PFSK-1 (cell line): Measurements from ENCODE around the gene MYO1E.

Experiments used
- FOXP2 ChIP-seq: optimal IDR thresholded peaks from 2 replicates; pipeline ENCODE3; 2011; ENCODE audit warnings: borderline replicate concordance, control low read depth, inconsistent platforms; ENCODE audit not compliant: insufficient read depth; ENCODE audit errors: extremely low read length, extremely low read depth
- POLR2AphosphoS5 ChIP-seq: IDR thresholded peaks from 2 replicates; pipeline ENCODE4 v1.6.1; 2012; ENCODE audit warnings: low read depth, mild to moderate bottlenecking, control low read depth, low read length, moderate library complexity
- SIN3A ChIP-seq: IDR thresholded peaks from 2 replicates; pipeline ENCODE4 v1.6.1; 2012; ENCODE audit warnings: mild to moderate bottlenecking, low read length, moderate library complexity, borderline replicate concordance; ENCODE audit not compliant: insufficient read depth
- TAF1 ChIP-seq: IDR thresholded peaks from 2 replicates; pipeline ENCODE4 v1.6.1; 2012; ENCODE audit warnings: low read length, control low read depth, borderline replicate concordance; ENCODE audit not compliant: insufficient read depth
- TF ChIP-seq, protein P1 (sequence below), 2 experiments: IDR thresholded peaks; 2 replicates each; pipeline versions ENCODE4 v1.6.1 to v1.8.0; 2011 to 2012; ENCODE audit warnings: low read depth in 2 of 2, low read length in 2 of 2, control low read depth in 1 of 2, inconsistent platforms in 1 of 2, mild to moderate bottlenecking in 1 of 2, moderate library complexity in 1 of 2; ENCODE audit not compliant: insufficient read depth in 1 of 2

The MYO1E gene

DNA sequence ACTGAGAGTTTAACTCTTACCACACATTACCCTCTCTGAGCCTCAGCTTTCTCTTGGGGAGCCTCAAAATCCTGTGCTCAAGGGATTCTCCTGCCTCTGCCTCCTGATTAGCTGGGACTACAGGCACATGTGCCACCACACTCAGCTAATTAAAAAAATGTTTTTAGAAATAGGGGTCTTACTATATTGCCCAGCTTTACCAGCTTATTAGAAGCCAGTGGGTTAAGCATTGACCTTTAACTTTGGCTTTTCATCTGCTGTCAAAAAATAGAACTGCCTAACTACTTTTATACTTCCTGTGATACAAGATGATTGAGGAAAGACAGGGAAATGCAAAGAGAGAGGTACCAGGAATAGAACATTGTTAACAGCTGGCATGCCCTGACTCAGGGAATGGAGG lies 27.3 kb downstream of the MYO1E start:
- TF ChIP-seq, protein P1, sequence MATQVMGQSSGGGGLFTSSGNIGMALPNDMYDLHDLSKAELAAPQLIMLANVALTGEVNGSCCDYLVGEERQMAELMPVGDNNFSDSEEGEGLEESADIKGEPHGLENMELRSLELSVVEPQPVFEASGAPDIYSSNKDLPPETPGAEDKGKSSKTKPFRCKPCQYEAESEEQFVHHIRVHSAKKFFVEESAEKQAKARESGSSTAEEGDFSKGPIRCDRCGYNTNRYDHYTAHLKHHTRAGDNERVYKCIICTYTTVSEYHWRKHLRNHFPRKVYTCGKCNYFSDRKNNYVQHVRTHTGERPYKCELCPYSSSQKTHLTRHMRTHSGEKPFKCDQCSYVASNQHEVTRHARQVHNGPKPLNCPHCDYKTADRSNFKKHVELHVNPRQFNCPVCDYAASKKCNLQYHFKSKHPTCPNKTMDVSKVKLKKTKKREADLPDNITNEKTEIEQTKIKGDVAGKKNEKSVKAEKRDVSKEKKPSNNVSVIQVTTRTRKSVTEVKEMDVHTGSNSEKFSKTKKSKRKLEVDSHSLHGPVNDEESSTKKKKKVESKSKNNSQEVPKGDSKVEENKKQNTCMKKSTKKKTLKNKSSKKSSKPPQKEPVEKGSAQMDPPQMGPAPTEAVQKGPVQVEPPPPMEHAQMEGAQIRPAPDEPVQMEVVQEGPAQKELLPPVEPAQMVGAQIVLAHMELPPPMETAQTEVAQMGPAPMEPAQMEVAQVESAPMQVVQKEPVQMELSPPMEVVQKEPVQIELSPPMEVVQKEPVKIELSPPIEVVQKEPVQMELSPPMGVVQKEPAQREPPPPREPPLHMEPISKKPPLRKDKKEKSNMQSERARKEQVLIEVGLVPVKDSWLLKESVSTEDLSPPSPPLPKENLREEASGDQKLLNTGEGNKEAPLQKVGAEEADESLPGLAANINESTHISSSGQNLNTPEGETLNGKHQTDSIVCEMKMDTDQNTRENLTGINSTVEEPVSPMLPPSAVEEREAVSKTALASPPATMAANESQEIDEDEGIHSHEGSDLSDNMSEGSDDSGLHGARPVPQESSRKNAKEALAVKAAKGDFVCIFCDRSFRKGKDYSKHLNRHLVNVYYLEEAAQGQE (IDR thresholded peaks at IDR 0.05; ENCODE audit: insufficient read depth in 1 of 2, low read depth in 2 of 2, low read length in 2 of 2), result no peak
- TF ChIP-seq FOXP2 (no peak), TAF1 (no peak), SIN3A (no peak), POLR2AphosphoS5 (no peak)

DNA sequence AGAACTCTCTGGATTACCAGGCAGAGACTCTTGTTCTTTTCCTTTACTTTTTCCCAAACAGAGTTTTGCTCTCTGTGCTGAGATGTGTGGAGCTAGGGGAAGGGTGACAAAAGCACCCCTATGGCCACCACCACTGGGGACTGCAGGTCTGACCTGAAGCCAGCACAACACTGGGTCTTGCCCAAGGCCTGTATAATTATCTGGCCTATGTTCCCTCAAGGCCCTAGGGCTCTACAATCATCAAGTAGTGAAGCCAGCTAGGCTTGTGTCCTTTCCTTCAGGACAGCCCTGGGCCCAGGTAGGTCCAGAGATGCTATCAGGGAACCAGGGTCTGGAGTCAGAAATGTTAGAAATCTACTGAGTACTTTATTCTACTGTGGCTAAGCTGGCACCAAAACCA lies 28.4 kb downstream of the MYO1E start:
- TF ChIP-seq, protein P1 (IDR thresholded peaks at IDR 0.05; ENCODE audit: insufficient read depth in 1 of 2, low read depth in 2 of 2, low read length in 2 of 2), result no peak
- no peak for TF ChIP-seq FOXP2
- no peak for TF ChIP-seq TAF1
- no peak for TF ChIP-seq SIN3A
- no peak for TF ChIP-seq POLR2AphosphoS5

DNA sequence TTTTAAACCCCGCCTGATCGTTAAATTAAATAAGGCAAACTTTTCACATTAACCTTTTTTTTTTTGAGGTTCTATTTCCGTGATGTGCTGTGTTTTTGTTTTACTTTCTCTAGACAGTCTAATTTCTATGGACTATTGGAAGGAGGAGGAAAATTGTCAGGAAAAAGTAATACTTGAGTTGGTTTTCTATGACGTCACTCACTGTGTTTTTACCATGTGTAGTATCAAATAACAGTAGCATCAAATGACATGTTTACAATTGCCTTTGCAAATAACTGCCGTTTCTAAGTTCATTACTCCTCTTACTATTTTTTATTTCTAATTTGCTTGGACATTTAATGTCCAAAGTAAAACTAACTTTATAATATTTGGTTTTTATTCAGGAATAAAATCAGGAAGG lies 32.3 kb downstream of the MYO1E start:
- TF ChIP-seq, protein P1 (IDR thresholded peaks at IDR 0.05; ENCODE audit: insufficient read depth in 1 of 2, low read depth in 2 of 2, low read length in 2 of 2), result no peak
- TF ChIP-seq FOXP2, result no peak
- no peak for TF ChIP-seq POLR2AphosphoS5
- no peak for TF ChIP-seq TAF1
- TF ChIP-seq SIN3A, result no peak

DNA sequence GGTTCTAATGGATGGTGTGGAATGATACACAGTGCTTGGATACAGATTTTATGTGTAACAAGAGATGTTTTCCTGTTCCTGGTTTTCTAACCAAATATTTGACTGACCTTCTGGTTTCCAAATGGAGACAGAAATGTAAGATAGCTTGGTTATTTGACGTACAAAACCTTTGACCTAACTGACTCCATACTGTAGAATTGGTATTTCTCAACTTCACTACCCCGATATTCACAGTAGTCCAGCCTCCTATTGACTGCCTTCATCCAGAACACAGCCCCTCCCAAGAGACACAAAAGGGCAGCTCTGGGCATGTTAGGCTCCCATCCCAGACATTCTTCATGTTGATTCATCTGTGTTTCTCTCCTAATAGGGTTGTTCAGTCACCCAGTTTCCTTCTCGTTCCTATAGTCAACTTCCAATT lies 33.4 kb downstream of the MYO1E start:
- TF ChIP-seq SIN3A (no peak), POLR2AphosphoS5 (no peak), FOXP2 (no peak), TAF1 (no peak)
- TF ChIP-seq, protein P1 (IDR thresholded peaks at IDR 0.05; ENCODE audit: insufficient read depth in 1 of 2, low read depth in 2 of 2, low read length in 2 of 2), result no peak

DNA sequence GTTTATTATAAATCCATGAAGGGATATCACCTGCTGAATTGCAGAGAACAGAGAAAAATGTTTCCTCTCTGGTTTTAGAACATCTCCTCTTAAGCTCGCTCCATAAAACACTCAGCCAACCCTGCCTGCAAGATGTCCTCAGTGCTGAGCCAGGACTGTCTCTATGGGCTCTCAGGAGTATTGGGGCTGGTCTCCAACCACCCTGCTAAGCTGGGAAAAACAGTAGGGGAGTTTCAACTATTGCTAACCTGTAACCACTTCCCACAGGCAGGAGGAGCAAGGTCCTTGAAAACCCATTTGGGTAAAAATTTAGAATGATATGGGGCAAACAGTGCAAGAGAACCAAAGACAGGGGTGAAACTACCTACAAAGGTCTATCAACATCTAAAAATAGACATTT lies 34.3 kb downstream of the MYO1E start:
- no peak for TF ChIP-seq SIN3A
- TF ChIP-seq FOXP2, result no peak
- no peak for TF ChIP-seq TAF1
- TF ChIP-seq, protein P1 (IDR thresholded peaks at IDR 0.05; ENCODE audit: insufficient read depth in 1 of 2, low read depth in 2 of 2, low read length in 2 of 2), result no peak
- no peak for TF ChIP-seq POLR2AphosphoS5
